ENCODE data around the gene CHCHD6.

Gene CHCHD6

GRCh38 chr3:127005864-127006500, 301.9 kb downstream of the CHCHD6 start:
- no peak overlapping the region for H3K4me3 ChIP-seq (ENCODE audit: low read length)
- no peak for TF ChIP-seq CTCF (conservative IDR thresholded peaks at IDR 0.05; ENCODE audit: low read length)
- DNase-seq (ENCODE audit: low read depth), result no peak

- TF ChIP-seq CTCF (conservative IDR thresholded peaks at IDR 0.05; ENCODE audit: low read length), result no peak
- DNase-seq (ENCODE audit: low read depth), result no peak
Measured at GRCh38 chr3:127006781-127007436, 302.9 kb downstream of the CHCHD6 start.

GRCh38 chr3:127008236-127008635, 304.2 kb downstream of the CHCHD6 start:
- no peak for DNase-seq (ENCODE audit: low read depth)
- no peak overlapping the region for H3K4me3 ChIP-seq (ENCODE audit: low read length)
- TF ChIP-seq CTCF (conservative IDR thresholded peaks at IDR 0.05; ENCODE audit: low read length), result no peak

More at GRCh38 chr3:127006781-127007436, 302.9 kb downstream of the CHCHD6 start:
- no peak overlapping the region for H3K4me3 ChIP-seq (ENCODE audit: low read length)

- no peak for DNase-seq (ENCODE audit: low read depth)
- no peak for TF ChIP-seq CTCF (conservative IDR thresholded peaks at IDR 0.05; ENCODE audit: low read length)
- no peak overlapping the region for H3K4me3 ChIP-seq (ENCODE audit: low read length)
Measured at GRCh38 chr3:127009531-127009930, 305.5 kb downstream of the CHCHD6 start.
